Measurements from ENCODE around the gene WDR89. TPM values are rescaled to one million over a fixed set of nuclear protein-coding genes. Genes with fewer than 3 reads are reported as not detected.
"Not testable (repeated sequence)": the region's sequence is repeated elsewhere in the genome, so short reads cannot be mapped to it uniquely, and the experiment has no call there.

WDR89 gene
- total RNA-seq, 1 donor from 2014 or later: 14.7 TPM

DNA sequence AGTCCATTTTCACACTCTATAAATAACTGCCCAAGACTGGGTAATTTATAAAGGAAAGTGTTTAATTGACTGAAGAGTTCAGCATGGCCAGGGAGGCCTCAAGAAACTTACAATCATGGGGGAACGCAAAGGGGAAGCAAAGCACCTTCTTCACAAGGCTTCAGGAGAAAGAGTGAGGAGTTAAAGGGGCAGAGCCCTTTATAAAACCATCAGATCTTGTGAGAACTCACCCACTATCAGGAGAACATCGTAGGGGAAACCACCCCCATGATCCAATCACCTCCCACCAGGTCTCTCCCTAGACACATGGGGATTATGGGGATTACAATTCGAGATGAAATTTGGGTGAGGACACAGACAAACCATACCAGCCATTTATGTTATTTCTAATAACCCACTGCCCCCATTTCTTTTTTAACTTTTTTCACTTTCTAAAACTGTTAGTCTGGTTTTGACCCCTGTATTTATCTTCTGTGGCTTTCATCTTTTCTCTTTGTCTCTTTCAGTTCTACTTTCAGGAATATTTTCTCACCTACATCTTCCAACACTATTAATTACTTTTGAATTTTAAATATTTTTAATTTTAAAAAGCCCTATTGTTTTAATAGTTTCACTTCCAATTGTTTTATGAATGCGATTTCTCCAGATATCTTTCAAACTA lies 44.5 kb downstream of the WDR89 start:
- no peak for DNase-seq (ENCODE audit: low read depth, low spot score)

GRCh38 chr14:63594455-63595372 lies 47.0 kb downstream of the WDR89 start:
- no peak for DNase-seq (ENCODE audit: low read depth, low spot score)

DNA sequence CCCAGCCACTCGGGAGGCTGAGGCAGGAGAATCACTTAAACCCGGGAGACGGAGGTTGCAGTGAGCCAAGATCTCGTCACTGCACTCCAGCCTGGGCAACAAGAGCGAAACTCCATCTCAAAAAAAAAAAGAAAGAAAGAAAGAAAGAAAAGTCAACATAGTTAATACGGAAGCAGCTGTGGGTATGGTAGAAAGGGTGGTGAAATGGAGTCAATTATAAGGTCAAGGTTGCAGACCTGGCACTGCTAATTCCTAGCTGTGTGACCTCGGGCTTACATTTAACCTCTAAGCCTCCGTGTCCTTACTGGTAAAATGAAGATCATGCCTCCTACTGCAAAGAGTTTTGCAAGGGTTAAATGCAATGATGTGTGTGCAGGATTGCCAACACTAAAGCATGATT lies 58.6 kb downstream of the WDR89 start:
- DNase-seq (ENCODE audit: low read depth, low spot score): not testable (repeated sequence)

GRCh38 chr14:63581491-63581890 lies 60.2 kb downstream of the WDR89 start:
- DNase-seq (ENCODE audit: low read depth, low spot score): no peak

- no peak for DNase-seq (ENCODE audit: low read depth, low spot score)
Measured at GRCh38 chr14:63578300-63578699, 63.4 kb downstream of the WDR89 start.

- peak; percentile 40 for DNase-seq (ENCODE audit: low read depth, low spot score)
Measured at GRCh38 chr14:63573581-63573980, 68.1 kb downstream of the WDR89 start.

DNA sequence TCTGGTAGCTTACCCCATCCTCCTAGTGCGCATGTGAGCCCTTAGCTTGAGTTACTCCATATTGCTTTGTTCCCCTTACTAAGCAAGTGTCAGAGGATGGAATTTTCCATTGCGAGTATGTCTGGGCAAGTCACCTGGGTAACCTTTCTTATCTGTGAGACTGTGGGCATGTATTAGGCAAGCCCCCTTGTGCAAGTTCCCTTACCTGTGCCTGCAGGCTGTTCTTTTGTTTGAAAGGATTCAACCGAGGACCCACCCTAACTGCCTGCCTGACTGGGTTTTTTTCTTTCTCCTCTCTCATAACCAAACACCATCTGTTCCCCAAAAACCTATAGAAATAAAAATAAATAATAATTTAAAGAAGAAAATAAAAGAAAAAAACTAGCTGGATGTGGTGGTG lies 76.2 kb downstream of the WDR89 start:
- no peak for DNase-seq (ENCODE audit: low read depth, low spot score)

DNA sequence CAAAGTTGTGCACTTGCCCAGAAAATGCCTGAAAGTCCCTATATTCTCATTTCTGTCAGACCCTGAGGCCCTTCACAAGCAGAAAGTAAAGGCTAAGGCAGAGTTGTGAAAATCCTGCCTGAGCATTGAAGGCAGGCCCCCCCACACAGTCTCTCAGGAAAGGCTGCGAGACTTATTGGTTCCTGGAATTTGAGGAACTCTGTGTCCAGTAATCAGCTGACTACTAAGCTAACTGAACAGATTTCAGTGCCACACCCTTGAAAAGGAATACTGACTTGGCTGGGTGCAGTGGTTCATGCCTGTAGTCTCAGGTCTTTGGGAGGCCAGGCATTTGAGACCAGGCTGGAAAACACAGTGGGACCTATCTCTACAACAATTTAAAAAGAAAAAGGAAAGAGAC lies 77.4 kb downstream of the WDR89 start:
- no peak for DNase-seq (ENCODE audit: low read depth, low spot score)

DNA sequence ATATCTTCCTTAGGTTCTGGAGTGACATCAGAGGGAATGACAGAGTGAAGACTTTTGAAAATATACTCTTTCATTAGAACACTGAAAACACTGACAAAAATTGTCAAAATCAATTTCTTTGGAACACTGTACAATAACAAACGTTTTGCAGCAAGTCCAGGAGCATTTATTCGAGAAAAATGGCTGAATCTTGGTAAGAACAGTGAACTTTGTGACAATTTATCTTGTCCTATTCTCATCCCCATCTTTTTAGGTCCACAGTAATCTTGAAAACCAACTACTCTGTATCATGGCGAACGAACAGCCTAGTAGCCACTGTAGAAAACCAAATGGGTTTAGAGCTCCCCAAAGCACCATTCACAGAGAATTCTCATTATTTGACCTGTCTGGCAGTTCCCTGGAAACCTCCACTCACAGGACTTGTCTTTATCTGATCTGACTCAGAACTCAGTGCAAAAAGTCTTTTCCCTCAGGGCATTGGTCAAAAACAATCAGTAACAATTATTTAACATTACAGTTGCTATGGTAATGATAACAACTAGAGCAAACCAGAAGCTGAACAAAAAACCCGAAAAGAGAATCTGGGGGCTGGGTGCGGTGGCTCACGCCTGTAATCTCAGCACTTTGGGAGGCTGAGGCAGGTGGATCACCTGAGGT lies 78.2 kb downstream of the WDR89 start:
- peak; percentile 49 for DNase-seq (ENCODE audit: low read depth, low spot score)

GRCh38 chr14:63562405-63562804 lies 79.3 kb downstream of the WDR89 start:
- DNase-seq (ENCODE audit: low read depth, low spot score): no peak

- no peak for DNase-seq (ENCODE audit: low read depth, low spot score)
Measured at GRCh38 chr14:63555572-63555971, 86.1 kb downstream of the WDR89 start.

GRCh38 chr14:63551332-63551731 lies 90.3 kb downstream of the WDR89 start:
- DNase-seq (ENCODE audit: low read depth, low spot score): no peak

DNA sequence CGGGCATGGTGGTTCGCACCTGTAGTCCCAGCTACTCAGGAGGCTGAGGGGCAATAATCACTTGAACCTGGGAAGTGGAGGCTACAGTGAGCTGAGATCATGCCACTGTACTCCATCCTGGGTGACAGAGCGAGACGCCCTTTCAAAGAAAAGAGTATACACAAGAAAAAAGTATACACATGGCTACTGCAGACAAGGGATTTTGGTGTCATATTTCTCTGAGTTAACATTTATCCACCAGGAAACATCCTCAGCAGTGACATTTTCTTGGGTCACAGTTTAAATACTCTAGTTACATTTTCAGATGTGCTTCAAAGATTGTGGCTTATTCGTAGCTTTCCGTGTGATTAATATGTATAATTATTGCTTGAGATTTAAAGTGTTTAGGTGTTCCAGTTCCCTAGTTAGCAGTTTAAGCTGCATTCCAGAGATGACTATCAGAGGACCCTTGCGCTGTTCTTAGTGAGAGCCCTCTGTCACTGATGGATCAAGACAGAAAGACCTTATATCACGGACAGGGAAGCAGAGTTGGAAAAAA lies 93.8 kb downstream of the WDR89 start:
- no peak for DNase-seq (ENCODE audit: low read depth, low spot score)

Other genes with a start within 250 kb of the WDR89 start
- 13.4 and 18.3 TPM in 2 replicates for gene PPP2R5E, start 98.5 kb downstream of the WDR89 start, total RNA-seq
- gene SGPP1, start 86.2 kb upstream of the WDR89 start, total RNA-seq: 13.7 and 14.7 TPM in 2 replicates
- gene SYNE2, start 211.1 kb upstream of the WDR89 start, total RNA-seq: 24.9 and 63.2 TPM in 2 replicates

All from pulmonary artery endothelial cell (primary cell).